Ishikawa (cell line): ENCODE measurements around the gene GRID1.

Source experiments
- CEBPB ChIP-seq: IDR thresholded peaks from 2 replicates; pipeline ENCODE4 v1.6.1; 2012
- CREB1 ChIP-seq: IDR thresholded peaks from 2 replicates; pipeline ENCODE4 v1.6.1; 2012; ENCODE audit warnings: low read depth
- EGR1 ChIP-seq: IDR thresholded peaks from 2 replicates; pipeline ENCODE4 v1.6.1; 2012
- EP300 ChIP-seq: IDR thresholded peaks from 2 replicates; pipeline ENCODE4 v1.6.1; 2012; ENCODE audit warnings: borderline replicate concordance
- FOXM1 ChIP-seq: IDR thresholded peaks from 2 replicates; pipeline ENCODE4 v1.6.1; 2012; ENCODE audit warnings: low read depth, borderline replicate concordance
- NFIC ChIP-seq: IDR thresholded peaks from 2 replicates; pipeline ENCODE4 v1.6.1; 2012
- RAD21 ChIP-seq: IDR thresholded peaks from 2 replicates; pipeline ENCODE4 v1.6.1; 2012; ENCODE audit warnings: low read depth
- TAF1 ChIP-seq: IDR thresholded peaks from 2 replicates; pipeline ENCODE4 v1.6.1; 2012; ENCODE audit warnings: low read depth, mild to moderate bottlenecking
- TCF12 ChIP-seq: IDR thresholded peaks from 2 replicates; pipeline ENCODE4 v1.6.1; 2012; ENCODE audit warnings: low read depth
- TEAD4 ChIP-seq: IDR thresholded peaks from 2 replicates; pipeline ENCODE4 v1.6.1; 2012
- YY1 ChIP-seq: IDR thresholded peaks from 2 replicates; pipeline ENCODE4 v1.6.1; 2012; ENCODE audit warnings: low read depth
- ZBTB7A ChIP-seq: IDR thresholded peaks from 2 replicates; pipeline ENCODE4 v1.6.1; 2012; ENCODE audit warnings: low read depth
- TF ChIP-seq, protein P1 (sequence below): IDR thresholded peaks from 2 replicates; pipeline ENCODE4 v1.6.1; 2012
- TF ChIP-seq, protein P2 (sequence below): IDR thresholded peaks from 2 replicates; pipeline ENCODE4 v1.6.1; 2012; ENCODE audit warnings: low read depth, mild to moderate bottlenecking
- TF ChIP-seq, protein P3 (sequence below): IDR thresholded peaks from 2 replicates; pipeline ENCODE4 v1.6.1; 2012

Gene GRID1

DNA sequence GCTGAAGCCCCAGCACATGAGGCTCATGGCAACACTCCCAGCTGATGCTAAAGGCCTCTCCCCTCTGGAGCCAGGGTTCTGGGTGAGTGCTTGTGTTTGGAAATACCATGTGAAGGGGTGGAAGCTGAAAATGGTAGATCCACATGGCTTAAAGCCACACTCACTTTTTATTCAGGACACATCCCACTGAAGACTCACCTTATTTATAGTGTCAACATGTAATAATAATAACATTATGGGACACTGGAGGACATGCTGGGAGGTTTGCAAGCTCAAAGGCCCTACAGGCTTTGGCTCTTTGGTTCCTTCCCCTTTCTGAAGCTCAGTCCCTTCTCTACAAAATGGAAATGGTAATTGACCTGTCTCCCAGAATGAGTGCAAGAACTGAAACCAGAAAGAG is 318.0 kb downstream of the GRID1 start:
- no peak for TF ChIP-seq CEBPB
- no peak for TF ChIP-seq FOXM1

DNA sequence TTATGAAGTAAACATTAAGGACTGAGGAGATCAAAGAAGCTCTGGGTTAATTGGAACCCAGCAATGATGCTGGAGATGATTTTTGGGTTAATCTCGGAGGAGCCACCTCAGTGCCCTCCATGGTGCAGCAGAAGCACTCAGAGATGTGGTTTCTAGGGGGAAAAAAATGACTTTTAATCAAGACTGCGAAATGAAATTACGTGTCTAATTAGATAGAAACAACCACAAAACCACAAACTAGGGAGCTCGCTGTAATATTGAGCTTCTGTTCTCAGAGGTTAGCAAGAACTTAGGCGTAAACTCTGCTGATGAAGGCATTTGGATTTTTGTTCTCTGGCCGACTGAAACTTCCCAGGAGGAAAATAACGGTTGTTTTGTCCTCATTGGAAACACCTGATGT is 319.0 kb downstream of the GRID1 start:
- TF ChIP-seq TEAD4 (no peak), TCF12 (no peak), TAF1 (no peak), RAD21 (no peak), NFIC (no peak), CEBPB (no peak)
- TF ChIP-seq, protein P1, sequence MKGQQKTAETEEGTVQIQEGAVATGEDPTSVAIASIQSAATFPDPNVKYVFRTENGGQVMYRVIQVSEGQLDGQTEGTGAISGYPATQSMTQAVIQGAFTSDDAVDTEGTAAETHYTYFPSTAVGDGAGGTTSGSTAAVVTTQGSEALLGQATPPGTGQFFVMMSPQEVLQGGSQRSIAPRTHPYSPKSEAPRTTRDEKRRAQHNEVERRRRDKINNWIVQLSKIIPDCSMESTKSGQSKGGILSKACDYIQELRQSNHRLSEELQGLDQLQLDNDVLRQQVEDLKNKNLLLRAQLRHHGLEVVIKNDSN, result no peak

DNA sequence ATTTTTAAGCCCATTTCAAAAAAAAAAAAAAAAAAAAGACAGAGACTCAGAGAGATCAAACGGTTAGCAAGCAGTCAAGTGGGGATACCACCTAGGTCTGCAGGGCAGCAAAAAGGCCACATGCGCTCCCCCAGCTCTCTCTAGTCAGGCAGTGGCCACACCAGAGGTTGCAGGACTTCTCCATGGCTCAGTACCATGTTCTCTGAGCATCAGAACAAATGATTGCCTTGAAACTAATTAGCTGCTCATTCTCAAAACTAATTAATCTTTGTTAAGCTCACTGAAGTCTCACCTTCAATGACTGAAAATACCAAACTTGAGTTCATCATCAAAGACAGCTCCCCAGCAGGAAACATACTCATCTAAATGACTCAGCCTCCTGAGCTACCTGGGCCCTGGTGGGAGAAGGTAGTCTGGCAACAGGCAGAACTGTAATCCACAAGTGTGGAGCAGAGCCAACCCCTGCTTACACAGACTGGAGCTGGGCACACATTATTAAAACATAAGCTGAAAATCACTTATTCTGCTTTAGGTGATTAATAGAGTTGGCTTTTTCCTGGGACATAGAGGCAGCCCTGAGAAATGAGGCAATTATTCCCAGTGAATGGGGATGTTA is 319.6 kb downstream of the GRID1 start:
- TF ChIP-seq NFIC (no peak), ZBTB7A (no peak), EP300 (no peak), YY1 (no peak), RAD21 (no peak), TAF1 (no peak)
- TF ChIP-seq, protein P2, sequence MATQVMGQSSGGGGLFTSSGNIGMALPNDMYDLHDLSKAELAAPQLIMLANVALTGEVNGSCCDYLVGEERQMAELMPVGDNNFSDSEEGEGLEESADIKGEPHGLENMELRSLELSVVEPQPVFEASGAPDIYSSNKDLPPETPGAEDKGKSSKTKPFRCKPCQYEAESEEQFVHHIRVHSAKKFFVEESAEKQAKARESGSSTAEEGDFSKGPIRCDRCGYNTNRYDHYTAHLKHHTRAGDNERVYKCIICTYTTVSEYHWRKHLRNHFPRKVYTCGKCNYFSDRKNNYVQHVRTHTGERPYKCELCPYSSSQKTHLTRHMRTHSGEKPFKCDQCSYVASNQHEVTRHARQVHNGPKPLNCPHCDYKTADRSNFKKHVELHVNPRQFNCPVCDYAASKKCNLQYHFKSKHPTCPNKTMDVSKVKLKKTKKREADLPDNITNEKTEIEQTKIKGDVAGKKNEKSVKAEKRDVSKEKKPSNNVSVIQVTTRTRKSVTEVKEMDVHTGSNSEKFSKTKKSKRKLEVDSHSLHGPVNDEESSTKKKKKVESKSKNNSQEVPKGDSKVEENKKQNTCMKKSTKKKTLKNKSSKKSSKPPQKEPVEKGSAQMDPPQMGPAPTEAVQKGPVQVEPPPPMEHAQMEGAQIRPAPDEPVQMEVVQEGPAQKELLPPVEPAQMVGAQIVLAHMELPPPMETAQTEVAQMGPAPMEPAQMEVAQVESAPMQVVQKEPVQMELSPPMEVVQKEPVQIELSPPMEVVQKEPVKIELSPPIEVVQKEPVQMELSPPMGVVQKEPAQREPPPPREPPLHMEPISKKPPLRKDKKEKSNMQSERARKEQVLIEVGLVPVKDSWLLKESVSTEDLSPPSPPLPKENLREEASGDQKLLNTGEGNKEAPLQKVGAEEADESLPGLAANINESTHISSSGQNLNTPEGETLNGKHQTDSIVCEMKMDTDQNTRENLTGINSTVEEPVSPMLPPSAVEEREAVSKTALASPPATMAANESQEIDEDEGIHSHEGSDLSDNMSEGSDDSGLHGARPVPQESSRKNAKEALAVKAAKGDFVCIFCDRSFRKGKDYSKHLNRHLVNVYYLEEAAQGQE, result no peak
- TF ChIP-seq, protein P3, sequence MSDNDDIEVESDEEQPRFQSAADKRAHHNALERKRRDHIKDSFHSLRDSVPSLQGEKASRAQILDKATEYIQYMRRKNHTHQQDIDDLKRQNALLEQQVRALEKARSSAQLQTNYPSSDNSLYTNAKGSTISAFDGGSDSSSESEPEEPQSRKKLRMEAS, result no peak
- TF ChIP-seq, protein P1, result no peak

DNA sequence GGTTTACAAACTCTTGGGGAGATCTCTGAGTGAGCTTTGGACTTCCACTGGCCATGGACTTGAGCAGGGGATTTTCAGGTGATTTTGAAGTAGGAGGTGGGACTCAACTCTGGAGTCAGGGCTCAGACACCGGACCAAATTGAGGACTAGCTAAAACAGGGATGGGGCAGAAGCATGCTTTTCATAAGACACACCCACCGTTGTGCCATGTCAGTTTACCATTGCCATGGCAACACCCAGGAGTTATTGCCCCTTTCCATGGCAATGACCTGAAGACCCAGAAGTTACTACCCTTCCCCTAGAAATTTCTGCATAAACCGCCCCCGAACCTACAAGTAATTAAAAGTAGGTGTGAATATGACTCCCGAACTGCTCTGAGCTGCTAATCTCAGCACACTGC is 320.7 kb downstream of the GRID1 start:
- TF ChIP-seq, protein P3, result no peak
- TF ChIP-seq, protein P1, result no peak
- TF ChIP-seq NFIC (no peak), EGR1 (no peak), EP300 (no peak), CEBPB (no peak), ZBTB7A (no peak), TAF1 (no peak), TEAD4 (no peak)
- TF ChIP-seq, protein P2, result no peak

DNA sequence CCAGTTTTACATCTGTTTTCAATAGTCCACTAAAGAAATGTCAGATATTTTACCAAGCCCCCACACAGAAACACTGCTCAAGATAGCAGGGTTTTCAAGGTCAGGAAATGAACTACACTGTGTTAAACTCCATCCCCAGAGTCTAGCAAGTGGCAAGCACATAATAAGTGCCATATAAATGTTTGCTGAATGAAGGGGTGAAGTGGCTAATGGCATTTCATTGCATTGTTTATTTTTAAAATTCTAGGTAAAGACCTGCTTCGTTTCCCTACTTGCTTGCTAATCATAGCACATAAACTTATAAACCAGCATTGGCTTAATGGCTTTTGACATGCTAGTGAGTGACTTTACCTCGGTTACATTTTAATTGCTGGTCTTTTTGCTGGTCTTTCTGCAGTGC is 322.6 kb downstream of the GRID1 start:
- no peak for TF ChIP-seq FOXM1
- TF ChIP-seq, protein P3, result no peak
- no peak for TF ChIP-seq TAF1
- TF ChIP-seq YY1, result no peak
- TF ChIP-seq EP300, result no peak
- TF ChIP-seq TCF12, result no peak
- TF ChIP-seq, protein P1, result no peak
- TF ChIP-seq TEAD4, result no peak
- TF ChIP-seq EGR1, result no peak
- no peak for TF ChIP-seq NFIC
- TF ChIP-seq, protein P2, result no peak
- no peak for TF ChIP-seq CREB1
- TF ChIP-seq CEBPB, result no peak
- no peak for TF ChIP-seq RAD21
- no peak for TF ChIP-seq ZBTB7A
